ENCODE data around the gene SEC24A.
"Not testable (repeated sequence)": the region's sequence is repeated elsewhere in the genome, so short reads cannot be mapped to it uniquely, and the experiment has no call there.

Gene SEC24A

GRCh38 chr5:134758504-134759341 is 110.1 kb downstream of the SEC24A start, which contains the start of gene DDX46:
DDX46 (plus strand) TSS chr5:134758779; CDS start chr5:134758939, 160 bp downstream.
- TF ChIP-seq ZNF274 (IDR thresholded peaks at IDR 0.05; ENCODE audit: low read depth, low read length): no peak
- peak within 1 kb of the TSS; percentile 84 for H3K4me3 ChIP-seq (ENCODE audit: low read length)

DNA sequence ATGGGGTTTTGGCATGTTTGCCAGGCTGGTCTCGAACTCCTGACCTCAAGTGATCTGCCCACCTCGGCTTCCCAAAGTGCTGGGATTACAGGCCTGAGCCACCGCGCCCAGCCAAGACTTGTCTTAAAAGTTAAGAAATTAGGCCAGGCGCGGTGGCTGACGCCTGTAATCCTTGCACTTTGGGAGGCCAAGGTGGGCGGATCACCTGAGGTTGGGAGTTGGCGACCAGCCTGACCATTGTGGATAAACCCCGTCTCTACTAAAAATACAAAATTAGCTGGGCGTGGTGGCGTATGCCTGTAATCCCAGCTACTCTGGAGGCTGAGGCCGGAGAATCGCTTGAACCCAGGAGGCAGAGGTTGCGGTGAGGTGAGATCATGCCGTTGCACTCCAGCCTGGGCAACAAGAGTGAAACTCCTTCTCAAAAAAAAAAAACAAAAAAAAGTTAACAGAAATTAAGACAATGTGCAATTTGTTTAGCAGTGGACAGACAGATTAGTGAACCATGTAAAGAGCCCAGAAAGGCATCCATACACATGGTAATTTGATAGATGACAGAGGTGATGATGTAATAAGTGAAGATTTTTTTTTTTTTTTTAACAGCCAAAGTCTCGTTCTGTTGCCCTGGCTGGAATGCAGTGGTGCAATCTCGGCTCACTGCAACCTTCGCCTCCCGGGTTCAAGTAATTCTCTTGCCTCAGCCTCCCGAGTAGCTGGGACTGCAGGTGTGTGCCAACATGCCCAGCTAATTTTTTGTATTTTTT is 119.1 kb downstream of the SEC24A start:
- H3K4me3 ChIP-seq (ENCODE audit: low read length): not testable (repeated sequence)

DNA sequence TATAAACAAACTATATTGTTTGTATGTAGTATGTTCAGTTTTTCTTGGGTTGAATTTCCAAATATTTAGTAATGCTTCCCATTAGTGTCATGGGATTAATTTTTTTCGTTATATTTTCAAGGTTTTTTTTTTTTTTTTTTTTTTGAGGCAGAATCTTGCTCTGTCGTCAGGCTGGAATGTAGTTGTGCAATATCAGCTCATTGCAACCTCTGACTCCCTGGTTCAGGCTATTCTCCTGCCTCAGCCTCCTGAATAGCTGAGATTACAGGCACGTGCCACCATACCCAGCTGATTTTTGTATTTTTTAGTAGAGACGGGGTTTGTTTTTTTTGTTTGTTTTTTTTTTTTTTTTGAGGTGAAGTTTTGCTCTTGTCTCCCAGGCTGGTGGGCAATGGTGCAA is 120.6 kb downstream of the SEC24A start:
- TF ChIP-seq ZNF274 (IDR thresholded peaks at IDR 0.05; ENCODE audit: low read depth, low read length): no peak
- H3K4me3 ChIP-seq (ENCODE audit: low read length): no peak overlapping the region

DNA sequence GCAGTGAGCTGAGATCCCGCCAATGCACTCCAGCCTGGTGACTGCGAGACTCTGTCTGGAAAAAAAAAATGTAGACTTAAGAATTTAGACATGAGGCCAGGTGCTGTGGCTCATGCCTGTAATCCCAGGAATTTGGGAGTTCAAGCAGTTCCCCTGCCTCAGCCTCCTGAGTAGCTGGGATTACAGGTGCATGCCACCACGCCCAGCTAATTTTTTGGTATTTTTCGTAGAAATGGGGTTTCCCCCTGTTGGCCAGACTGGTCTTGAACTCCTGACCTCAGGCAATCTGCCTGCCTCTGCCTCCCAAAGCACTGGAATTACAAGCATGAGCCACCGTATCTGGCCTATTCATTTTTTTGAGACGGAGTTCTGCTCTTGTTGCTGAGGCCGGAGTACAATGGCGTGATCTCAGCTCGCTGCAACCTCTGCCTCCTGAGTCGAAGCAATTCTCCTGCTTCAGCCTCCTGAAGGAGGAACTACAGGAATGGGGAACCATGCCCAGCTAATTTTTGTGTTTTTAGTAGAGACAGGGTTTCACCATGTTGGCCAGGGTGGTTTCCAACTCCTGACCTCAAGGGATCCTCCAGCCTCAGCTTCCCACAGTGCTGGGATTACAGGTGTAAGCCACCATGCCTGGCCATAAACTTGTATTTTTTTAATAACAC is 124.0 kb downstream of the SEC24A start:
- no peak overlapping the region for H3K4me3 ChIP-seq (ENCODE audit: low read length)
- TF ChIP-seq ZNF274 (IDR thresholded peaks at IDR 0.05; ENCODE audit: low read depth, low read length): no peak

- H3K4me3 ChIP-seq (ENCODE audit: low read length): no peak overlapping the region
Observed at GRCh38 chr5:134777366-134777765, 128.8 kb downstream of the SEC24A start.

More at GRCh38 chr5:134777366-134777765, 128.8 kb downstream of the SEC24A start:
- no peak for TF ChIP-seq ZNF274 (IDR thresholded peaks at IDR 0.05; ENCODE audit: low read depth, low read length)
